ENCODE measurements around the gene GATA3.

GATA3 gene

GRCh38 chr10:8037941-8038894 is 16.3 kb upstream of the GATA3 start:
- DNase-seq: no peak

- no peak for DNase-seq
These were observed 15.1 kb upstream of the GATA3 start for GRCh38 chr10:8039321-8039881.

- no peak for DNase-seq
These were observed 13.8 kb upstream of the GATA3 start for GRCh38 chr10:8040651-8041050.

- no peak for DNase-seq
These were observed 13.1 kb upstream of the GATA3 start for GRCh38 chr10:8041284-8041991.

GRCh38 chr10:8041992-8042720 is 12.3 kb upstream of the GATA3 start:
- DNase-seq: no peak

GRCh38 chr10:8042721-8043568 is 11.5 kb upstream of the GATA3 start:
- no peak for DNase-seq

GRCh38 chr10:8043569-8044306 is 10.8 kb upstream of the GATA3 start:
- no peak for DNase-seq

GRCh38 chr10:8044331-8044907 is 10.1 kb upstream of the GATA3 start:
- DNase-seq: no peak

- no peak for DNase-seq
These were observed 9.4 kb upstream of the GATA3 start for GRCh38 chr10:8044908-8045725.

GRCh38 chr10:8045726-8046494 is 8.6 kb upstream of the GATA3 start:
- no peak for DNase-seq

- DNase-seq: no peak
These were observed 6.8 kb upstream of the GATA3 start for GRCh38 chr10:8047452-8048280.

GRCh38 chr10:8048281-8049008 is 6.0 kb upstream of the GATA3 start:
- no peak for DNase-seq

- no peak for DNase-seq
These were observed 5.2 kb upstream of the GATA3 start for GRCh38 chr10:8049045-8049864.

- no peak for DNase-seq
These were observed 4.5 kb upstream of the GATA3 start for GRCh38 chr10:8049865-8050555.

- no peak for DNase-seq
These were observed 3.9 kb upstream of the GATA3 start for GRCh38 chr10:8050556-8051108.
